GM12864 (cell line): ENCODE results near the gene FLT1.

ENCODE experiments used
- DNase-seq: peaks from one replicate; pipeline ENCODE4 v3.0.0-alpha.2; 2011; ENCODE audit warnings: low read depth
- H3K4me3 ChIP-seq: 2 replicates; pipeline ENCODE4 v1.5.1; 2011; ENCODE audit warnings: mild to moderate bottlenecking, low read depth, low read length, control low read depth
- TF ChIP-seq, protein P1 (sequence below): IDR thresholded peaks from 2 replicates; pipeline ENCODE4 v1.5.1; 2011; ENCODE audit warnings: low read depth, mild to moderate bottlenecking, moderate library complexity, low read length, control low read depth, inconsistent platforms; ENCODE audit errors: missing control alignments

Gene FLT1

GRCh38 chr13:28357247-28357825, 137.6 kb downstream of the FLT1 start:
- TF ChIP-seq, protein P1, sequence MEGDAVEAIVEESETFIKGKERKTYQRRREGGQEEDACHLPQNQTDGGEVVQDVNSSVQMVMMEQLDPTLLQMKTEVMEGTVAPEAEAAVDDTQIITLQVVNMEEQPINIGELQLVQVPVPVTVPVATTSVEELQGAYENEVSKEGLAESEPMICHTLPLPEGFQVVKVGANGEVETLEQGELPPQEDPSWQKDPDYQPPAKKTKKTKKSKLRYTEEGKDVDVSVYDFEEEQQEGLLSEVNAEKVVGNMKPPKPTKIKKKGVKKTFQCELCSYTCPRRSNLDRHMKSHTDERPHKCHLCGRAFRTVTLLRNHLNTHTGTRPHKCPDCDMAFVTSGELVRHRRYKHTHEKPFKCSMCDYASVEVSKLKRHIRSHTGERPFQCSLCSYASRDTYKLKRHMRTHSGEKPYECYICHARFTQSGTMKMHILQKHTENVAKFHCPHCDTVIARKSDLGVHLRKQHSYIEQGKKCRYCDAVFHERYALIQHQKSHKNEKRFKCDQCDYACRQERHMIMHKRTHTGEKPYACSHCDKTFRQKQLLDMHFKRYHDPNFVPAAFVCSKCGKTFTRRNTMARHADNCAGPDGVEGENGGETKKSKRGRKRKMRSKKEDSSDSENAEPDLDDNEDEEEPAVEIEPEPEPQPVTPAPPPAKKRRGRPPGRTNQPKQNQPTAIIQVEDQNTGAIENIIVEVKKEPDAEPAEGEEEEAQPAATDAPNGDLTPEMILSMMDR, result no peak
- DNase-seq, result no peak
- H3K4me3 ChIP-seq, result no peak overlapping the region

GRCh38 chr13:28356561-28357021, 138.3 kb downstream of the FLT1 start:
- TF ChIP-seq, protein P1, result no peak
- no peak for DNase-seq
- no peak overlapping the region for H3K4me3 ChIP-seq

- H3K4me3 ChIP-seq, result no peak overlapping the region
- DNase-seq, result no peak
Measured at GRCh38 chr13:28355822-28356371, 139.0 kb downstream of the FLT1 start.

GRCh38 chr13:28355046-28355821, 139.7 kb downstream of the FLT1 start:
- DNase-seq, result no peak
- no peak overlapping the region for H3K4me3 ChIP-seq

More at GRCh38 chr13:28355822-28356371, 139.0 kb downstream of the FLT1 start:
- TF ChIP-seq, protein P1, result no peak

DNA sequence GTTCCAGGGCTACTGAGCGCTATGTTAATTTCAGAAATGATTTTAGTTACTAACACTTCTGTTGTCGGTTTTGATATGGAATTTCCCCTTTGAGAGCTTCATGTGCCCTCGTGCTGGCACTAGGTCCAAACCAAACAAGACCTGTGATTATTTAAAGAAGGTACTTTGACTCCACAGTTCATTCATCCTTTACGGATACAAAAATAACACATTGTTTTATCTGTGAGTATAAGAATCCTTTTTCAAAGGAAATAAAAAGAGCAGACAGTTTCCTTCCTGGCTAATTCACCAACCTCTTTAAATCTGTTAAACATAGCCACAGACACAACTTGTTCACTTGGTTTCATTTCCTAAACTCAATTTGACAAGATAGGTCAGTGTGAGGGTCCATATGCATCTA, 141.2 kb downstream of the FLT1 start:
- no peak for DNase-seq
- H3K4me3 ChIP-seq, result no peak overlapping the region
- TF ChIP-seq, protein P1, result no peak

More at GRCh38 chr13:28355046-28355821, 139.7 kb downstream of the FLT1 start:
- TF ChIP-seq, protein P1, result no peak

- H3K4me3 ChIP-seq, result no peak overlapping the region
- no peak for DNase-seq
- TF ChIP-seq, protein P1, result no peak
Measured at GRCh38 chr13:28349907-28350654, 144.8 kb downstream of the FLT1 start.
